Trophoblast cell (in vitro differentiated cells and primary cell): Measurements from ENCODE around the gene SEMA5A. TPM values are rescaled to one million over a fixed set of nuclear protein-coding genes. Genes with fewer than 3 reads are reported as not detected.
A peak's percentile ranks its signal among the peaks of the same experiment; 100 is the strongest.

Experiments
- DNase-seq, 2 donors: peaks; one replicate each; pipeline ENCODE4 v3.0.0-alpha.2; 2016
- H2AFZ ChIP-seq: 2 replicates; pipeline ENCODE4 v1.6.1; 2013; ENCODE audit warnings: low read length, moderate library complexity, mild to moderate bottlenecking; ENCODE audit not compliant: insufficient read depth, poor library complexity
- H2AK5ac ChIP-seq: 2 replicates; pipeline ENCODE4 v1.6.1; 2013; ENCODE audit warnings: mild to moderate bottlenecking, low read length
- H2BK120ac ChIP-seq: 2 replicates; pipeline ENCODE4 v1.6.1; 2013; ENCODE audit warnings: low read length, mild to moderate bottlenecking, moderate library complexity; ENCODE audit not compliant: insufficient read depth, poor library complexity
- H2BK12ac ChIP-seq: 2 replicates; pipeline ENCODE4 v1.6.1; 2013; ENCODE audit warnings: mild to moderate bottlenecking, low read length, moderate library complexity
- H2BK5ac ChIP-seq: 2 replicates; pipeline ENCODE4 v1.6.1; 2013; ENCODE audit warnings: low read length, low read depth, moderate library complexity, mild to moderate bottlenecking; ENCODE audit not compliant: poor library complexity
- H3K14ac ChIP-seq: 2 replicates; pipeline ENCODE4 v1.6.1; 2013; ENCODE audit warnings: mild to moderate bottlenecking, low read length
- H3K18ac ChIP-seq: 2 replicates; pipeline ENCODE4 v1.6.1; 2013; ENCODE audit warnings: mild to moderate bottlenecking, low read length
- H3K23ac ChIP-seq: 2 replicates; pipeline ENCODE4 v1.6.1; 2013; ENCODE audit warnings: low read length
- H3K27ac ChIP-seq: 2 replicates; pipeline ENCODE4 v1.5.1; 2013; ENCODE audit warnings: low read depth, mild to moderate bottlenecking, inconsistent platforms, low read length, moderate library complexity
- H3K27me3 ChIP-seq: 2 replicates; pipeline ENCODE4 v1.6.1; 2013; ENCODE audit warnings: inconsistent platforms, mild to moderate bottlenecking, low read length, moderate library complexity; ENCODE audit not compliant: insufficient read depth
- H3K36me3 ChIP-seq, 2 experiments: 1 replicate in 1 of 2; 2 replicates in 1 of 2; pipeline ENCODE4 v1.6.1; 2013; ENCODE audit warnings: low read length in 2 of 2, mild to moderate bottlenecking in 2 of 2, moderate library complexity in 1 of 2; ENCODE audit not compliant: insufficient read depth in 2 of 2, control insufficient read depth in 1 of 2
- H3K4ac ChIP-seq: 2 replicates; pipeline ENCODE4 v1.6.1; 2013; ENCODE audit warnings: low read depth, mild to moderate bottlenecking, low read length, moderate library complexity
- H3K4me1 ChIP-seq, 2 experiments: 1 replicate in 1 of 2; 2 replicates in 1 of 2; pipeline ENCODE4 v1.6.1; 2013; ENCODE audit warnings: low read length in 2 of 2, mild to moderate bottlenecking in 2 of 2, moderate library complexity in 1 of 2; ENCODE audit not compliant: insufficient read depth in 2 of 2, control insufficient read depth in 1 of 2
- H3K4me2 ChIP-seq: 2 replicates; pipeline ENCODE4 v1.6.1; 2013; ENCODE audit warnings: inconsistent platforms, mild to moderate bottlenecking, low read length, moderate library complexity
- H3K4me3 ChIP-seq: 2 replicates; pipeline ENCODE4 v1.5.1; 2013; ENCODE audit warnings: mild to moderate bottlenecking, low read depth, low read length, inconsistent platforms
- H3K79me1 ChIP-seq: one replicate; pipeline ENCODE4 v1.6.1; 2013; ENCODE audit warnings: low read length
- H3K79me2 ChIP-seq: 2 replicates; pipeline ENCODE4 v1.6.1; 2013; ENCODE audit warnings: low read length, mild to moderate bottlenecking; ENCODE audit not compliant: control insufficient read depth, insufficient read depth, poor library complexity
- H3K9ac ChIP-seq: 2 replicates; pipeline ENCODE4 v1.6.1; 2013; ENCODE audit warnings: mild to moderate bottlenecking, low read length
- H3K9me3 ChIP-seq: 2 replicates; pipeline ENCODE4 v1.6.1; 2013; ENCODE audit warnings: low read depth, mild to moderate bottlenecking, control low read depth, inconsistent platforms, low read length; ENCODE audit not compliant: insufficient read depth
- H4K12ac ChIP-seq: 2 replicates; pipeline ENCODE4 v1.6.1; 2013; ENCODE audit warnings: low read depth, mild to moderate bottlenecking, low read length, moderate library complexity
- H4K8ac ChIP-seq: 2 replicates; pipeline ENCODE4 v1.6.1; 2013; ENCODE audit warnings: low read depth, mild to moderate bottlenecking, low read length, moderate library complexity
- H4K91ac ChIP-seq: one replicate; pipeline ENCODE4 v1.6.1; 2013; ENCODE audit warnings: low read depth, mild to moderate bottlenecking, low read length, moderate library complexity
- WGBS: extraction: QIAGEN DNeasy Blood & Tissue Kit; methylation state at CpG from one replicate; pipeline ENCODE4 v1.1.7; 2013; ENCODE audit warnings: missing lambda C conversion rate; ENCODE audit not compliant: insufficient read length, insufficient coverage; ENCODE audit errors: extremely low coverage; 5-methylcytosine and 5-hydroxymethylcytosine counted together
- polyA plus RNA-seq: library from polyadenylated mRNA; stranded (reverse); fragments of 200-250 nt; gene quantifications from 2 replicates; pipeline ENCODE4 v1.2.3, GENCODE V29; 2013

Gene SEMA5A, protein sequence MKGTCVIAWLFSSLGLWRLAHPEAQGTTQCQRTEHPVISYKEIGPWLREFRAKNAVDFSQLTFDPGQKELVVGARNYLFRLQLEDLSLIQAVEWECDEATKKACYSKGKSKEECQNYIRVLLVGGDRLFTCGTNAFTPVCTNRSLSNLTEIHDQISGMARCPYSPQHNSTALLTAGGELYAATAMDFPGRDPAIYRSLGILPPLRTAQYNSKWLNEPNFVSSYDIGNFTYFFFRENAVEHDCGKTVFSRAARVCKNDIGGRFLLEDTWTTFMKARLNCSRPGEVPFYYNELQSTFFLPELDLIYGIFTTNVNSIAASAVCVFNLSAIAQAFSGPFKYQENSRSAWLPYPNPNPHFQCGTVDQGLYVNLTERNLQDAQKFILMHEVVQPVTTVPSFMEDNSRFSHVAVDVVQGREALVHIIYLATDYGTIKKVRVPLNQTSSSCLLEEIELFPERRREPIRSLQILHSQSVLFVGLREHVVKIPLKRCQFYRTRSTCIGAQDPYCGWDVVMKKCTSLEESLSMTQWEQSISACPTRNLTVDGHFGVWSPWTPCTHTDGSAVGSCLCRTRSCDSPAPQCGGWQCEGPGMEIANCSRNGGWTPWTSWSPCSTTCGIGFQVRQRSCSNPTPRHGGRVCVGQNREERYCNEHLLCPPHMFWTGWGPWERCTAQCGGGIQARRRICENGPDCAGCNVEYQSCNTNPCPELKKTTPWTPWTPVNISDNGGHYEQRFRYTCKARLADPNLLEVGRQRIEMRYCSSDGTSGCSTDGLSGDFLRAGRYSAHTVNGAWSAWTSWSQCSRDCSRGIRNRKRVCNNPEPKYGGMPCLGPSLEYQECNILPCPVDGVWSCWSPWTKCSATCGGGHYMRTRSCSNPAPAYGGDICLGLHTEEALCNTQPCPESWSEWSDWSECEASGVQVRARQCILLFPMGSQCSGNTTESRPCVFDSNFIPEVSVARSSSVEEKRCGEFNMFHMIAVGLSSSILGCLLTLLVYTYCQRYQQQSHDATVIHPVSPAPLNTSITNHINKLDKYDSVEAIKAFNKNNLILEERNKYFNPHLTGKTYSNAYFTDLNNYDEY
- polyA plus RNA-seq = 57.6 and 63.3 TPM in 2 replicates

DNA sequence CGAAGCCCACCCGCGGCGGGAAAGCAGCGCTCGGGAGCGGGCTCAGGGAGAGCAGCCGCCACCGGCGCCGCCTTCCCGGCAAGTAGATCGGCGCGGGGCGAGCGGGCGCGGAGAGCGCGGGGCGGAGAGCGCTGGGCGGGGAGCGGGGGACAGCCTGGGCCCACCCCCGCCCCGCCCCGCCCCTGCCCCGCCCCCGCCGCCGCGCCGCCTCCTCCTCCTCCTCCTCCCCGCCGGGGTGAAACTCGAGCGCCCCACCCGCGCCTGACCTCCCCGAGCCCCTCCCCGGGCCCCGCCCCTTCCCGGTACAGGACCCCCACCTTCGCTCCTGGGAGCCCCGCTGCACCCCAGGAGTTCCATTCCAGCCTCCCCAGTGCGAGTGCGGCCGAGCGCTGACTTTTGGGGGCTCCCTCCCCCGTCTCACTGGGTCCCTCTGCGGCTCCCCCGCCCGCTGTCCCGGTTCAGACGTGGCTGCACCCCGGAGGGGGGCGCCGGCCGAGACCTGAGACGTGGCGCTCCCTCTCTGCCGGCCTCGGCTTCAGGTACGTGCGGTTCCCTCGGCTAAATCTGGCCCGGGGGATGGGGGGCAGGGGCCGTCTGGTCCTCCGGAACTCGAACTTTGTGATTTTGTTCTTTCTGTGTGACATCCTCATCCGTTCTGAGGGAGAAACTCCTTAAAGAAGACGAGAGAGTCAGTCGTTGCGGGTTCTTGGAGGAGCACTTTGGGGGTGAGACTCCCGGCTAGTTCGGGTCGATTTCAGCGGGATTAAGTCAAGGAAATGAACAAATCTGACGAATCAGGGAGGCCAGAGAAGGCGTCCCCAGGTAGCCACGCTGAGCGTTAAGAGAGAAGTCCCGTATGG lies at the start of gene SEMA5A:
Gene SEMA5A (minus strand): TSS at position 84 of the 860 bp plus-strand sequence. CDS start 166,129 bp downstream, outside the sequence.
- Histone ChIP-seq H4K8ac (peak within 1 kb of the TSS; percentile 83), H2AFZ (peak within 1 kb of the TSS; percentile 81), H3K79me1 (peaks cover 23% of the 10 kb centered on the region), H3K4me1 (no peaks in the 10 kb centered on the region), H3K36me3 (peaks cover 8 to 18% of the 10 kb centered on the region in 2 experiments), H3K14ac (peak within 1 kb of the TSS; percentile 91), H2BK120ac (peak within 1 kb of the TSS; percentile 65), H3K18ac (peak within 1 kb of the TSS; percentile 92), H3K27ac (peak within 1 kb of the TSS; percentile 82), H3K9me3 (no peaks in the 10 kb centered on the region), H2BK5ac (peak within 1 kb of the TSS; percentile 88), H3K9ac (peak within 1 kb of the TSS; percentile 100), H3K27me3 (no peaks in the 10 kb centered on the region), H3K23ac (no peak within 1 kb of the TSS), H3K4me2 (peak within 1 kb of the TSS; percentile 89), H3K4ac (peak within 1 kb of the TSS; percentile 92), H2AK5ac (peak within 1 kb of the TSS; percentile 82), H2BK12ac (peak within 1 kb of the TSS; percentile 45), H4K12ac (peak within 1 kb of the TSS; percentile 52), H3K79me2 (peaks cover 29% of the 10 kb centered on the region), H4K91ac (peak within 1 kb of the TSS; percentile 95), H3K4me3 (peak within 1 kb of the TSS; percentile 95)
- no CpG with 5 or more reads among the region's 84 CpGs for WGBS
- peak; percentile 29 to 63 for DNase-seq

DNA sequence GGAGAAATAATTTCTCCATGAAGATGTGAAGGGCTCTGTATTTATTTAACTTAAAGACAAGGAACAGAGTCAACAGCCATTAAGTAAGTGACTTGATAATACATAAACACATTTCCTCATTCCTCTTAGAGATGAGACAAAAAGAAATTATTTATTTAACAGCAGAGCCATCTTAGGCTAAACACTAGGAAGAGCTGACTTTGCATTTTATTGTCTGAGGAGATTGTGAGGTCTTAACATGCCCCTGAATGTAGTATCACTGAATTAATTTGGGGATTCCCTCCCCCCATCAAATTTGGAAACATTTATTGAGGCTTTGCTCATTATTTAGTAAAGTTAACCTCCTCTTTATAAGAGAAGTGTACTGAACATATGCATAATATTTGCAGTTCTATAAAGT lies 49.0 kb upstream of the SEMA5A start:
- Histone ChIP-seq H2BK120ac (no peak overlapping the region), H3K9me3 (no peaks in the 10 kb centered on the region), H3K9ac (no peak overlapping the region), H3K36me3 (no peaks in the 10 kb centered on the region), H3K27me3 (no peaks in the 10 kb centered on the region), H2BK12ac (no peak overlapping the region), H3K79me2 (no peaks in the 10 kb centered on the region), H3K23ac (no peak overlapping the region), H4K12ac (no peak overlapping the region), H3K4ac (no peak overlapping the region), H2BK5ac (no peak overlapping the region), H3K14ac (no peak overlapping the region), H3K79me1 (no peaks in the 10 kb centered on the region), H3K4me3 (no peak overlapping the region), H4K91ac (no peak overlapping the region), H3K18ac (no peak overlapping the region), H2AK5ac (no peak overlapping the region), H4K8ac (no peak overlapping the region), H3K27ac (no peak overlapping the region), H2AFZ (no peak overlapping the region), H3K4me1 (no peaks in the 10 kb centered on the region), H3K4me2 (no peak overlapping the region)
- DNase-seq = no peak

DNA sequence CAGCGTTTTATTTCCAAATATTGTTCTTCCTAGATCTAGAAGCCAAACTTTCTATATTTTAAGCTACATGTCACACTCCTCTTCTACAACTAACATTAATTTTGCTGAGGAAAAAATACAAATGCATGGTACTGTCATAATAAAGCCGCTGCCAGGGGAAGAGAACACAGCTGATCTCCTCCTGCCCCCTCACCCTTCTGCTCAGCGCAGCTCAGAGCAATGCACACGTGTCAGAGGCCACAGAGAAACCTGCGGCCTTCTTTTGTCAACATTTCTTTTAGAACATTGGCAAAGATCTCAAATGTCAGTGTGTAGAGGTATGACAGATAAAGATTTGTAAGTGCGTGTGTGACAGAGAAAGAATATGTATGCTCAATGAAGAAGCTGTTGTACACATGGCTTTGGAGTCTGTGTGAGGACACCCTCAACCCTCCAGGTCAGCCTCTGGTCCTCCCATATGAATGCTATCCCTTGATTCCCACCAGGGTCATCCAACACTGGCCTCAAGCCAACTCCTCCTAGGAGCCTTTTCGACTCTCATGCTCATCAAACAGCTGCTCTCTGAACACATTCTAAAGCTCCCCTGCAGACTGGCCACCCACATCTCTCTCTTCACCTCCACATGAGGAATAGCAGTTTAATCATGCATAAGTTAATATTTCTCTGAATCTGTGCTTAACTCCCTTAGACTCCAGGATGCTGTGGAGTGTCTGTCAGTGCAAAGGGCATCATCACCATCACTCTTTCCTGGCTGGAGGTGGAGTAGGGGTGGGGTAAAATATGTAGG lies 43.4 kb upstream of the SEMA5A start:
- no peak overlapping the region for H3K27ac ChIP-seq
- no peak overlapping the region for H2BK5ac ChIP-seq
- no peak overlapping the region for H3K18ac ChIP-seq
- no peak overlapping the region for H4K91ac ChIP-seq
- H3K4me2 ChIP-seq = no peak overlapping the region
- no peak overlapping the region for H3K9ac ChIP-seq
- no peak overlapping the region for H2AFZ ChIP-seq
- H3K9me3 ChIP-seq = no peaks in the 10 kb centered on the region
- H3K4ac ChIP-seq = no peak overlapping the region
- DNase-seq = no peak
- H3K79me1 ChIP-seq = no peaks in the 10 kb centered on the region
- H3K14ac ChIP-seq = no peak overlapping the region
- no peaks in the 10 kb centered on the region for H3K79me2 ChIP-seq
- no peak overlapping the region for H2BK12ac ChIP-seq
- no peak overlapping the region for H4K12ac ChIP-seq
- H2BK120ac ChIP-seq = no peak overlapping the region
- H3K4me3 ChIP-seq = no peak overlapping the region
- no peak overlapping the region for H4K8ac ChIP-seq
- H3K27me3 ChIP-seq = no peaks in the 10 kb centered on the region
- no peak overlapping the region for H2AK5ac ChIP-seq
- H3K23ac ChIP-seq = no peak overlapping the region
- H3K4me1 ChIP-seq = no peaks in the 10 kb centered on the region
- WGBS = no CpG with 5 or more reads among the region's 7 CpGs
- no peaks in the 10 kb centered on the region for H3K36me3 ChIP-seq
